Fibroblast of skin of scalp (primary cell): ENCODE data around the gene NPY4R. TPM values are rescaled to one million over a fixed set of nuclear protein-coding genes. Genes with fewer than 3 reads are reported as not detected.
"Not testable (repeated sequence)": the region's sequence is repeated elsewhere in the genome, so short reads cannot be mapped to it uniquely, and the experiment has no call there.

Experiments
- DNase-seq: peaks from one replicate; pipeline ENCODE4 v3.0.0-alpha.2; 2013
- polyA plus RNA-seq, 2 experiments: library from polyadenylated mRNA; unstranded; fragments of 120-200 nt; gene quantifications; one replicate each; pipeline ENCODE4 v1.2.1, GENCODE V29; 2013; ENCODE audit not compliant: insufficient read length in 2 of 2

Gene NPY4R, protein sequence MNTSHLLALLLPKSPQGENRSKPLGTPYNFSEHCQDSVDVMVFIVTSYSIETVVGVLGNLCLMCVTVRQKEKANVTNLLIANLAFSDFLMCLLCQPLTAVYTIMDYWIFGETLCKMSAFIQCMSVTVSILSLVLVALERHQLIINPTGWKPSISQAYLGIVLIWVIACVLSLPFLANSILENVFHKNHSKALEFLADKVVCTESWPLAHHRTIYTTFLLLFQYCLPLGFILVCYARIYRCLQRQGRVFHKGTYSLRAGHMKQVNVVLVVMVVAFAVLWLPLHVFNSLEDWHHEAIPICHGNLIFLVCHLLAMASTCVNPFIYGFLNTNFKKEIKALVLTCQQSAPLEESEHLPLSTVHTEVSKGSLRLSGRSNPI
- polyA plus RNA-seq (2013, experiment 1 of 2; ENCODE audit: insufficient read length), result 0.30 TPM
- polyA plus RNA-seq (2013, experiment 2 of 2; ENCODE audit: insufficient read length), result 0.46 TPM

DNA sequence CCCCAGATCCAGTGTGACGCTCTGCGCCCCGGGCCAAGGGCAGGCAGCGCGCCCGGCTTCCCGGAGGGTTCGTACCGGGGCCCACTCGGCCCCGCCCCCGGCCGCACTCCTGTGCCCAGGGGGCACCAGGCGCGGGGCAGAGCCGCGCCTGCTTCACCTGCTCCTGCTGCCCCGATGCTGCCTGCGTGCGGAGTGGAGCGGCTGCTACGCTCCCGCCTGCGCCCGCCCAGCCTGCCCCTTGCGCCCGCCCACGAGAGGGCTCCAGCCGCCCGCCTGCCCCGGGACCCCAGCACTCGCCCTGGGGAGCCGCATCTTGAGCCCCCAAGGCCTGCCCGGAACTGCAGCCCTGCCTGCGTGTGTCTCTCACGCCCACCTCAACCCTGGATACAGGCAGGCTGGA is at the start of gene NPY4R:
Gene NPY4R, minus strand, starts transcription at position 194 of the 400 bp plus-strand sequence. CDS start 3,323 bp downstream, outside the sequence.
- DNase-seq, result not testable (repeated sequence)

DNA sequence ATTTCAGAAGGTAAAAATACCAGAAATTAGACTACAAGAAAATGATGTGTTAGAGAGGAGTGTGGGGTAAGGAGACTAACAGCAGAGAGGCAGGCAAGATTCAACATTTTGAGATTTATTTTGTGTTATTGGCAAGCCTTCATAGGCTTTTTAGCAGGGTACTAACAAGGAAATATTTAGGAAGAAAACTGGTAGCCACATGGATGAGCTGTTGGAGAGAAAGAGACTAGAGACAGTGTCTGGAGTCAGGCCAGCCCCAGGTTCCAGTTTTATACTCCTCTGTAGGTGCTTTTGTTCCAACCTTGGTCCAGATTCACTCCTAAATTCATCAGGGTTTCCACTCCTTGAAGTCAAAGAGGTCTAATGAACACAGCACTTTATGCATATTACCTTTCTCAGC is 49.6 kb upstream of the NPY4R start:
- no peak for DNase-seq

DNA sequence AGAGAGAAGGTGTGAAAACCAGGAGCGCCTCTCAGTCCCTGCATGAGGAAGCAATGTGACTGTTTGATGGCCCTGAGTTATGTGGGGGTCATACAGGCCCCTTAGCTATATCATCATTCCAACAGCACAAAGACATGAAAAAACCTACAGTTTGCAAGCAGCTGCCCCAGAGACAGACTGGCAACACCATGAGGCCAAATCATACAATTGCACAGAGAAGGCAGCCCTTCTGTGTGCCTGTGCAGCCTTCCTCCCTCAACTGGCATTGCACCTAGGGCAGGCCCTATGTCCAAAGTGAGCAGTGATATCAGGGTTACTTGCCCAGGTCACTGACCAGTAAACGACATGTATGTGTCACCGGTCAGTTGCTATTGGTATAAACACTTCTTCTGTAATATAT is 49.1 kb upstream of the NPY4R start:
- DNase-seq, result no peak

DNA sequence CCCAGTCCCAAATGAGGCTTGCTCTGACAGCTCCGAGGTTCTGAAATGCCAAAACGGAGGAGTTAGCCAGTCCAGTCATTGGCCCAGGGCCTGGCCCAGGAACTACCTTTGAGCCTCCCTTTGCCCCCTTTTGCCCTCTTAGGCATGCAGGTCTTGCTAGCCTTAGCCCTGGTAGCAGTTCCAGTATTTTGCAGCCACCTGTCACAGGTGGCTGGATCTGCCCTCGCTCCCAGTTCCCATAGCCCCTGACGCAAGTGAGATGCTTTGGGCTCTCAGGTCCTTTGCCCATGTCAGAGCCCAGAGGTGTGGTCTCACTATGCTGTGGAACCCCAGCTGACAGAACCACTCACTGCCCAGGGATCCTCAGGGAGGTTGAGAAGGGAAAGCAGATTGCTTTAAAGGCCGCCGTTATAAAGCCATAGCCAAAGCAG is 48.7 kb upstream of the NPY4R start:
- DNase-seq, result no peak

DNA sequence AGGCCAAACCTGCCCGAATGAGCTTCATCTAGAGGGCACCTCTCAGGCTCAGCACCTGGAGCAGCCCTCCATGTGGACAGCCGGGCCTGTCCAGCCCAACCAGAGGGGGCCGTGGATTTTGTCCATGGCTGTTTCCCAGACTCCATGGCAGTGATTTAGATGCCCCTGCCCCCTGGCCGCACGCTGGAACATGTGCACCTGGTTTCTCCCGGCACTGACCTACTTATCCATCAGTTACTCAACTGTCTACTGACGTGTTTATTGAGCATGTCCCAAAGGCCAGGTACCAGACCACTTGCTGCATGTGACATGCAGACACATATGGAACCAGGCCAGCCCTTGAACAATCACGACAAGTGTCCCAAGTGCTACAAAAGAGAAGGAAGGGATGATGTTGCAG is 47.6 kb upstream of the NPY4R start:
- DNase-seq, result not testable (repeated sequence)

DNA sequence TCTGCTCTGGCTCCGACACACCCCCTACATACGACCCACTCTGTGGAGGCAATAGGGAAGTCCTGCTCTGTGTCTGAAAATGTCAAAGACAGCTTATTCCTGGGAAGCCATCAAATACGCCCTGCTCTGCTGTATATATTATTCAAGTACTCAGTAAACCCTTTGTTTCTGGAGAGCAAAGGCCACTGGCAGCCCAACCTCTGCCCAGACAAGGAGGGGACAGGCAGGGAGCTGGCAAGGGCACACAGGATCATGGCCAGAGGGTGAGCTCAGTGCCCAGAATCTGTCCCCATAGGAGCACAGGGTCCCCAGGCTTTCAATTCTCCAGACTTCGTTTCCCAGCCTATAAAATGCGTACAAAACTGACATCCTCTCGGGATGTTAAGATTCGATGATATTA is 47.0 kb upstream of the NPY4R start:
- not testable (repeated sequence) for DNase-seq

DNA sequence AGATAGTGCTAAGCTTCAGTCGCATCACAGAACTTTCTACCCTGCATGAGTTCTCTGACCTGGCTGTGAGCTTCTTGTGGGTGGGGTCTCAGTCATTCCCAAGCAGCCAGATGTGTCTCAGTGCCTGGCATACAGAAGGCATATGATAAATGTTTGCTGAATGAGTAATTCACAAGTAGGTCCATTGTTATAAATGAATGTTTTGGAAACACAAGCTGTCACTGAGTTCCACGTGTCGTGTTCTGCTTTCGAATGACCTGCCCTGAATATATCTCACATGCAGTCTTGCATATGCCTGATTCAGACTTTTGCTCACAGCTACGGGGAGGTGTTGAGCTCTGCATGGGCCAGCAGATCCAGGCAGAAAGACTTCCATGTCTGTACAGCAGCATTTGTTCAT is 46.2 kb upstream of the NPY4R start:
- not testable (repeated sequence) for DNase-seq

DNA sequence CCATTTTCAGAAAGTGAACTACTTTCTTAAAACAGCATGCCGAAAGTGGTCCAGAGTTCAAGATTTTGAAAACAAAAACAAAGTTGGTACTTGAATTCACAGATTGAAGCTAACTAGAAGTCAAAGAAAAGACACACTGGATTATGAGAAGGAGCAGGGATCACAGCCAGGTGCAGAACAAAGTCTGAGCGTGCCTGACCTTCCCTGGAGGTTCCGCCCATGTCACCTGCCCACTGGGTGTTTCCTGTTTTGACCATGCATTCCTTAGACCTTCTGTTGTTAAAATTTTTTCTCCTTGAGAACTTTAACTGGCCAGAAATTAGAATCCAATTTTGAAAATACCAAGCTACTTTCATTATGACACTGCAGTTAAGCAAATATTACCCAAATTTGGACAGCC is 34.2 kb upstream of the NPY4R start:
- DNase-seq, result not testable (repeated sequence)

DNA sequence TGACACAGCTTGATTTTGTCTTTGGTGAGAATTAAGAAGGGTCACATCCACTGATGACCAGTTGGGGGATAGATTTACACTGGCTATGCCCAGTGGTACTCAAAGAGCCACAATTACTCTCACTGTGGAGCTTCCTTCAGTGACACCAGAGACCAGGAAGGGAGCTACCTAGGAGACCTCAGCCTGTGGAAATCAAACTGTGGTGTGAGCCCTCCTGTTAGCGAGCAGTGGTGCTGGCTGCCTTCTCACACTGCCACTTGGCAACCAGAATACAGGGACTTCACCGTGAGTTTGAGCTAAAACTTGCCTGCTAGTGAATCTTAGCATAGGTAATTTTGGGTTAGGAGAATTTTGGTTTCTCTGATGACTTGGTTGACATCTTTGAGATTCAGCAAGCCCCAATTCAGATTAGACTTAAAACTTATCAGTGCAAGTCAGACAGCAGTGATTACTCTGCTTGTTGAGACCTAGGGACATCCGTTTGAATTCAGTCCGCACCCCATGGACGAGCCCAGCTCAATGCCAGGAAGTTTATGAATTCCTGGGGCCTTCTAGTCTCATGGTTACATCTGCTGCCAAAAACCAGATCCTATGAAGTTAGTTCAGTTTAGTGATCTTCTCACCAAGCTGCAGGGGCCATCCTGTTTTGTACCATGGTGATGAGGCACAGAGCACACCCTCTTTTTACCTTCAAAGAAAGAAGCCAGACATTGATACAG is 33.4 kb upstream of the NPY4R start:
- DNase-seq, result not testable (repeated sequence)

DNA sequence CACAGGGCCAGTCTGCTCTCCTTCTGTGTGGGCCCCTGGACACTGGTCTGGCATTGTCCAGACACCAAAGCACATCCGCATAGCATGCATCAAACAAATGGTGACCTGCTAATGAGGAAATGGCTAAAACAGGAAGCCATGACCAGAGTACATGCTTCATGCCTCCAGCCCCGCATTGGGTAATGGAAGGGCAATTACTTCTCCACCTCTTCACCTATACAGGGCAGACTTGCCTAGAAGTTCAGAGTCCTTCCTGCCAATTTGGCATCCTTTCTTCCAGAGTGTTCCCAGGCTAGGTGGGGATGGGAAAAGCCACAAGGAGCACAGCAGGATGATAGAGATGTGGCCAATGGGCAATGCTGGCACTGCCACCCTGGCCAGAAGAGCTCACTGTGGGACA is 32.1 kb upstream of the NPY4R start:
- not testable (repeated sequence) for DNase-seq

DNA sequence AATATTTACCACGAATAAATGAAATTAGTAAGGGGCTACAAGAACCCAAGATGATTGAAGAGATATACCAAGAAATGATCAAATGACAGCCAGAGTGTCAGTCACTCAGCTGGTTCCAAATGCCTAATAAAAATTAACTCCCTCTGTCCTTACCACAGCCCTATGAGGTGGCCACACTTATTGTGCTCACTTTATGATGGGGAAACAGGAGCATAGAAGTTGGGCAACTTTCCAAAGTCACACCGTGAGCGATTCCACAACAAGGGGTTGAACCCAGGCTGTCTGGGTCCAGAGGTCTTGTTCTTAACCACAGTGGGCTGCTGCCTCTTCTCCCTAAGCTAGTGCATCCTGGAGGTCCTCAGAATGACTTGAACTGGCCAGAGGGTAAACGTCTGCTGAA is 31.6 kb upstream of the NPY4R start:
- DNase-seq, result not testable (repeated sequence)

DNA sequence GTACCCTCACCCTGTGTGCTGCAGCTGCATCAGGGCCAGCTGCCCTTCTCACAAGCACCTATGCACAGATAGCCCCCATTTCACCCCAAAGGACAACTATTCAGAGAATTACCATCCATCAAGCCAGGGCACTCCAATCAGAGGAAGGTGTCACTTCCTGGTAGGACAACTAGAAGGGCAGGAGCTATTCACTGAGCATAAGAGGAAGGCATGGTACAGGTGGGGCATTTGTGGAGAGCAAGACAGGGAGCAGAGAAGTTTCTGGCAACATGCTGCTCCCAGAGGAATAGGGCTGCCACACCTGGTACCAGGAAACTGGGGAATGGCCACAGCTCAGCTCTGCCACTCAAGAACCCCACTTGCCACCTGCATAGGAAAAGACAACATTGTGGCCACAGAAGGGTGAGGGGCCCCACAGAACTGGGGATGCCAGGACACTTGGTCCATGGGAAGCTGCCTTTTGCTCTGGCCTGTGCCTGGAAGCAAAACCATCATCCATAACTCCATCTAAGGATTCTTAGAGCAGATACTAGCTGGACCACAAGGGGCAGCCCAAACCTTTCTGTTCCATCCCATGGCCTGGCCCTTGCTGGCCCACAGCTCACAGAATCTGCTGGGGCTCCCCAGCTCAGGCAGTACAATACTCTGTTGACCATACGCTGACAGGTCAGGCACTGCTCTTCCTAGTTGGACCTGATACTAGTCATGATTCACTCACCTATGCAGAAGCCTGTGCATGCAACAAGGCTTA is 25.8 kb upstream of the NPY4R start:
- not testable (repeated sequence) for DNase-seq

DNA sequence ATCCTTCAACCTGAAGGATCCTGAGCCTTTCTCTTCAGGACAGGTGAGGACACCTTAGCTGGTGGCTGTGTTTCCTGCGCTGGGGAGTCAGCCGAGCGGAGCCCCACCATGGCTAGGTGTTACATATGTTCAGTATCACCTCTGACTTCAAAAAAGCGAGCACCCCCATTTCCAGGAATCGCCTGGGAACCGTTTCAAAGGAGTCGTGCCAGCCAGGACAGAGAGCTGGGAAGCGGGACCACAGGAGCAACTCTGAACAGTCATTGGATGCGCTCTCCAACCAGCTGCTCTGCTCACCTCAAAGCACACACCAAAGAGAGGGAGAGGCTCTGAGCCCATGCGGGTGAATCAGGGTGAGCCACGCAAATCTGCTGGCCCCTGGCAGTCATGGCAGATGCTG is 24.5 kb upstream of the NPY4R start:
- DNase-seq, result not testable (repeated sequence)

DNA sequence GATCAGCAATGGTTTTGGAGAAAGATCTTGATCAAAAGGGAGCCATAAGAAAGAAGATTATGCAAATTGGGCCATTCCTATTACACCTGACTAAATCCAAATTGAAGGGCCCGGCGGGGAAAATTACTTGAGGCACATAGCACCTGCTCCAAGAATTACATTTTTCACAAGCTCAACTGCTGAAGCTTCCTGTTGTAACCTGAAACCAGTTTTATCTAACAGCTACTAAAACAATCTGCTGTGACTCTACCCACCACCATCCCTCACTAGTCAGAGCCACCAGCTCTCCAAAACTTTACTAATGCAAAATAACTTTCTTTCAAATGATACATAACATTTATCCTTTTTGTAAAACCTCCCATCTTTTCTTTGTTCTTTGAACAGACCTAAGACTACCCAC is 20.7 kb upstream of the NPY4R start:
- not testable (repeated sequence) for DNase-seq

DNA sequence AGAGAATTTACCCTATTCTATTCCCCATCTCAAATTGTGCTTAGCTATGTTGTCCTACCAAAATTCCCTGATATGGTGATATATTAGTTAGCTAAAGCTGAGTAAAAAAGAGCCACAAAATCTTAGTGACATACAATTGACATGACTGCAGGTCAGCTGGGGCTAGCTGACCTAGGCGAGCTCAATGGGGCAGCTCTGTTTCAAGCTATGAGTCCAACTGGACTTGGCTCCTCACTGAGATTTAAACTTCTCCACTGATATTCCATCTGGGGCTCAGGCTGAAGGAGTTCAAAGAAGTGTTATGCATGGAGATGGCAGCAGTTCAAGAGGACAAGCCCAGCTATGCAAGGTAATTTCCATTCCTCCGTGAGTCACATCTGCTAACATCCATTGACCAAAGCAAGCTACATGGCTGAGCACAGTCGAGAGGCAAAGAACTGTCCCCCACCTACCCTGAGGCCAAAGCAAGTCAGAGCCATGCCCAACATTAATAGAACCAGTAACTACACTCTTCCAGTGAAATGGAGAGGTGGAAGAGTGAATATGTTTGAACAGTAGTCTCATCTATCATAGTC is 9.1 kb upstream of the NPY4R start:
- DNase-seq, result not testable (repeated sequence)

DNA sequence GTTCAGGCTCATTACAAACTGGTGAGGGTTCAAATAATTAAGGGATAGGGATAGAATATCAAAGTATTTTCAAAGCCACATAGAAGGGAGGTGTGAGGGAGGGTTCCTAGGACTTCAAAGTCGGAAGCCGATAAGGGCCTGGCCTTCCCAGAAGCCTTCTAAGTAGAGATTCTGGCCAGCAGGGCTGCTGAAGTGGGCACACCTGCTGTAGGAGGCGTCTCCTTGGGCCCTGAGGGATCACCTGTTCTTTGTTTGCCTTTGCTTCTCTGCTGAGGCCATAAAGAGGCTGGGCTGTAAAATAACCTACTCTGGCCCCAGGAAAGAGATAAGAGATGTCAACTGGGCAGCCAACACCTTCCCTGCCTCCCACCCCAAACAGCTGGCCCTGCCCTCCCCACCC is 8.0 kb upstream of the NPY4R start:
- not testable (repeated sequence) for DNase-seq

DNA sequence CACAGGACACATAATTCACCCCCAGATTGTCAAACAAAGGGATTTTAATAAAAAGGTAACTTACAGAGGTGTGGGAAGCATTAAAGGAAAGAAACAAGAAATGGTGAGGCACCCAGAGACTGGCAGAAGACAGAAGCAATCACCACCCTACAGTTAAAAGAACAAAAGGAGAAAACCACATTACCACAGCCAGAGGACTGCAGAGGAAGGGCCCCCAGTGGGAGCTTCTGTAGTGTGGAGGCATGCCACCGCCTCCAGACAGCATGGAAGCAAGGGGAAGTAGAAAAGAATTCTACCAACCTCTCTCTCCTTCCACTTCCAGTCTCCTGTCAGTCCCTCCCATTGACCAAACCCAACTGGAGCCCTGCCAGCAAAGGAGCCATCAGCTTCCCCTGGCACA is 4.4 kb upstream of the NPY4R start:
- DNase-seq, result not testable (repeated sequence)

DNA sequence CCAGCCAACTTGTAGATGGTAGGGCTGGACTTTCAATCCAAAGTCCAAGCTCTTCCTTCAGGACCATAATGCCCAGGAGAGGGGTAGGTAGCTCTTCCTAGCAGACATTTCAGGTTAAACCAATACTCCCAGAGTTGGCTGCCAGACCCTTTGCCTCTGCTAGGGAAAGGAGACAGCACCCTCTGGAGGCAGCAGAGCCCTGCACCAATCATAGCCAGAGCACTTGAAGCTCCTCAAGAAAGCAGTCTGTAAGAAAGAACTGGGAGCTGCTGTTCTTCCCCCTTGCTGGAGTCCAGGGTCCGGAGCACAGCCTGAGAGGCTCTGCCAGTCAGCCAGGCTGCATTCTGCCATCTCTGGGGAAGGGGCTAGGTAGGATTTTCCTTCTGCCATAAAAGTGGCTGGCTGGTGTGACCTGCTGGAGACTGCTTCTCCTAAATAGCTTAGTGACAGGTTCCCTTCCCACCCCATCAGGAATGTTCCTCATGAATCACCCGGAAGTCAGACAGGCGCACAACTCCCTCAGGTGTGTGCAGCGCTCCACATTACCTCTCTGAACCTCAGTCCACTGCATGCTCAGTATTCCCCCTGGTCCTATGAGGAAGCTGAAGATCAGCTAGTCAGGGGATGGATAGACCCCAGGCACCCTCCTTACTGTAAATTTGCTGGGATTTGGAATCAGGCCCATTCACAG is 2.5 kb upstream of the NPY4R start:
- DNase-seq, result not testable (repeated sequence)

DNA sequence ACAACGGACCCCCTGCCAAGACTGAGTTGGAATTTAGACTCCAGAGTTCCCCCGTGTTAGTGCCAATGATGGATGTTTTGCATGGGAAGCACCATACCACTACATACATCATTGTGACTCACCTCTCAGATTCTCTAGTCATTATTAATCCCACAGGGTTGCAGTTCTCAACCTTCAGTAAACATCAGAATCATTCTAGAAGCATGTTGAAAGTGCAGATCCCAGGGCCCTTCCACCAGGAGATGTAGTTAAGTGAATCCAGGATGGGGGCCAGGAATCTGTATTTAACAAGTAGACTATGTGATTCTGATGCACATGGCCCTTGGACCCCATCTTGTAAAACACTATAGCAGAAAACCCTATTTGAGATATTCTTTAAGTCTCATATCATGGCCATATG is 2.1 kb downstream of the NPY4R start:
- peak; percentile 48 for DNase-seq

DNA sequence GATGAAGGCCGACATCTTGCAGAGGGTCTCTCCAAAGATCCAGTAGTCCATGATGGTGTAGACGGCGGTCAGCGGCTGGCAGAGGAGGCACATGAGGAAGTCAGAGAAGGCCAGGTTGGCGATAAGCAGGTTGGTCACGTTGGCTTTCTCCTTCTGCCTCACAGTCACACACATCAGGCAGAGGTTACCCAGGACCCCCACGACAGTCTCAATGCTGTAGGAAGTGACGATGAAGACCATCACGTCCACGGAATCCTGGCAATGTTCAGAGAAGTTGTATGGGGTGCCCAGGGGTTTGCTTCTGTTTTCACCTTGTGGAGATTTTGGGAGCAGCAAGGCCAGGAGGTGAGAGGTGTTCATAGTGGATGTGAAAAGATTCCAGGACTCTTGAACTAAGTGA is 3.5 kb downstream of the NPY4R start:
- DNase-seq, result not testable (repeated sequence)

DNA sequence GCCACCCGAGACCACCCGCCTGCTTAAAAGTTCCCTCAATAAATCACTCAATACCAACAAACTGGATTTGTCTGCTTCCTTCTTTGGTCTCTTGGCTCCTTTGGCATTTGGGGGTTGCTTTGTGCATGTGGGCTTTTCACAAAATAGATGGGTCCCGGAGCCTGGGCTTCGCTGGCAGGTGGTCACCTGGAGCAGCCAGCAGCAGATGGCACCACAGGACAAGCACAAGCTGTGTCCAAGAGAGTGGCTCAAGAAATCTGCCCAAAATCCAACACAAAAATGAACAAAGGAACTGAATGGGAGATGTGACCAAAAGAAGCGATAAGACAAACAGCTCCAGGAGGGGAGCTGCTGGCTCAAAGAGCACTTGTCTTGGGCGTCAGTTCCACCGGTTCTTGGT is 6.2 kb downstream of the NPY4R start:
- DNase-seq, result not testable (repeated sequence)

DNA sequence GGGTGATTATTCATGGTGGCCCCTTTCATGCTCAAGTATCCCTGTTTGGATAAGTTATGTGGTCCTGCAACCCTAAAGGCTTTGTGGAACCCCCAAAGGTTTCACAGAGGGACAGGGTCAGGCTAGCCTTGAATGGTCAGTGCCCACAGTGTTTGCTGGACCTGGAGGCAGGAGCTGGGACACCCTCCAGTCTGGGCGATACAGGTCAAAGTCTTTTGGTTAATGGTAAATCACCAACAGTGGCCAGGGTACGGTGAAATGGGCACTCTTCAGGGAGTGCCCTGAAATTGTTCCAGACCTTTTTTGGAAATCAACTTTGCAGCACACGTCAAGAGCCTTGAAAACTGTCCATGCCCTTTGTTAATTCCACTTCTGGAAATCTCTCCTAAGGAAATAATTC is 8.7 kb downstream of the NPY4R start:
- not testable (repeated sequence) for DNase-seq
